Superior temporal gyrus (tissue), 1 donor: ENCODE data around the gene TBC1D10A.
A peak's percentile ranks its signal among the peaks of the same experiment; 100 is the strongest.
"Not testable (repeated sequence)": the region's sequence is repeated elsewhere in the genome, so short reads cannot be mapped to it uniquely, and the experiment has no call there.

ENCODE experiments used
- DNase-seq: peaks from one replicate; pipeline ENCODE4 v3.0.0-alpha.2; 2016; ENCODE audit errors: extremely low spot score

TBC1D10A gene

GRCh38 chr22:30347255-30347892 lies 20.6 kb upstream of the TBC1D10A start:
- no peak for DNase-seq

DNA sequence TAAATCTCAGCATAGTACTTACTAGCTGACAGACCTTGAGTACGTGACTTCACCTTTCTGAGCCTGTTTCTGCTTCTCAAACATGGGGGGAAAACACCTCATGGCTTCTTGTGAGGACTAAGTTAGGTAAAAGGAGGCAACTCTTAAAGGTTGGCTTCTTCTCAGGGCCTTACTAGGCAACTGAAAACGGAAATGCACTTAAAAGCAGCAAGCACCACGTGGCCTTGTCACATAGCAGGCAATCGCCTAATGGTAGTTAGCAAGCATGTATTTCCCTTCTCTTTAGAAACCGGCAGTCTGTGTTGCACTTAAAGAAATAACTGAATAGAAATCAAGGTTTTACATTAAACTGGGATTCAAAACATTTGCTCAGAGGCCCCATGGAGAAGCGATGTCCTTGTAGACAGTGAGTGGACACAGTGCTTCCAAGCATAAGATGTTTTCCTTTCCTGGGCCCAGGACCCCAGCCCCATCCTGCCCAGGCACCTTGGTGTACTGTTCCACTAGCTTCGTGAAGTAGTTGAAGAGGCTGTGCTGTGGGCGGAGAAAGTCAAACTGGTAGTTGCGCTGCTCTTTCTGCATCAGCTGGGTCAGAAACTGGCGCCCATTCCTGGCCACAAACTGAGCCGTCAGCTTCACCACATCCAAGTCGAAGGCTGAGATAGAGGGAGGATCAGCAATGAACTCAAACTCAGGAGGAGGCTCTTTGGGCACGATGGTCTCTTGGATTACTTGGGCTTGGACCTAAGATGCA lies 17.9 kb upstream of the TBC1D10A start:
- no peak for DNase-seq

DNA sequence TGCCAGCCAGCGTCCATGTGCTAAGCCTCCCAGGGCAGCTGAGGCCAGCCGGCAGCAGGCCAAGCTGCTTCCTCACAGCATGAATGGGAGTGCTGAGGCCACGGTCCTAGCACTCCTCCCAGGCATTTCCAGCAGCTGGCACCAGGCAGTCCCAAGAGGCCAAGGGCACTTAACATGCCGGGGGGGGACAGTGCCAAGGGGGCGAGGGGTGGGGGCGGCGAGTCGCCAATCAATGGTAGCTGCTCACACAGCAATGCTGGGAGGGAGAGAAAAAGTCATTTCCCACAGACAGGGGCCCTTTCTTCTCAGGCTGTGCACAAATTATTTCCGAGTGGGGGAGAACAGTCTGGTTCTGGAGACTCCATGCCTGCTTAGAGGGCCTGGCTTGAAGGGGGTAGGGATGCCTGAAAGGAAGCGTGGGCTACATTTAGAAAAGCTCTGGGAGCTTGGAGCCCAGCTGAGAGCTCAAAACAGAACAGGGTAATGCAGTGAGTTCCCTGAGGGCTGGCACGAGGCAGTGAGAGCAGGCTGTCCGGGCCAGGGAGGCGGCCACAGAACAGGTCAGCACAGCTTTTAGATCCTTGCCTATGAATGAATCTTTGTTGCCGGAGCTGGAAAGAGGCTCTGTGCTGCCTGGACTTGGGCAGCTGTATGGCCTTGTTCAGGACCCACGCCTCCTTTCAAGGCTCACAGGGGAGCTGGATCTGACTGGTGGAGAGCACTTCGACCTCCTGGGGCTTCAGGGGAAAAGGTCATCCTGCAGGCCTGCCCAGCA lies 14.4 kb upstream of the TBC1D10A start:
- DNase-seq, result peak; percentile 69

DNA sequence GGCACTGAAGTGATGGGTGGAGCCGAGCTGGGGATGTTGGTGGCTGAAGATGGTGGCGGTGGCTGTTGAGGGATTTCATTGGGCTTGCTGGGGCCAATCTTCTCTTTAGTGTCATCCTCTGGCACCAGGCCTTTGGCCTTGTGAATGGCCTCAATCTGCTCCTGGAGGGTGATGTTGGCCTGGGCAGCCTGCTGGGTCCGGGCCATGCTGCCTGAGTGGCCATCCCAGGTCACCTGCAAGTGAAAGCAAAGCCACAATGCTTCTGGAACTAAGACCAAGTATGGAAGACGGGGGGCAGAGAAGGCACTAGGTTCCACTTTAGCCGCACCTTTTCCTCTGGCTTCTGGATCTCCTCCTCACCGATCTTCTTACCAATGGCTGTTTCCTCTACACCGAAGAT lies 12.1 kb upstream of the TBC1D10A start:
- DNase-seq, result no peak

DNA sequence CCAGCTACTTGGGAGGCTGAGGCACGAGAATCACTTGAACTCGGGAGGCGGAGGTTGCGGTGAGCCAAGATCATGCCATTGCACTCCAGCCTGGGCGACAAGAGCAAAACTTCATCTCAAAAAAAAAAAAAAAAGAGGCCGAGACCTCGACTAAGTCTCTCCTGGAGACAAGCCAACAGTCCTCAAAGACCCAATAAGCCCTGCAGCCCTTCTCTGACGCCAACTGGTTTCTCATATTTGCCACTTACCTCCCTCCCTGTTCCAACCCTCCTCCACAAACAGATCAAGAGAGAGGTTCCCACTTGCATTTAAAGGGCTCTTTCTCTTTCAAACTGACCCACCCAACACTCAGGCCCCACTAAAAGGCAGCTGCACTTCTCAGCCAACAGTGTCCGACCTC lies 11.6 kb upstream of the TBC1D10A start:
- not testable (repeated sequence) for DNase-seq

DNA sequence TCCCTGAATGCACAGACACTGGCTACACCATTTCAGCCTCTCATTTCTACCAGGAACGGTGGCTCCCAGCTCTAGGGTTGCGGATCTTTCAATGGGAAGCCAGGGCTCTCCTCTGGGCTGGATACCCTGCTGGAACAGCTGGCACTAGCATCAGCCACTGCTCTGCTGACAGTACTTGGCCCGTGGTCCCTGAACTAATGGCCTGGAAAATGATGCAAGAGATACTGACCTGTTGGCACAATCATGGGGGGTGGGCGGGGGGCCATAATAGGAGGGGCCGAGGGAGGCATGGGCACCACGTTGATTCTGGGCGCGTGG lies 10.7 kb upstream of the TBC1D10A start:
- no peak for DNase-seq

DNA sequence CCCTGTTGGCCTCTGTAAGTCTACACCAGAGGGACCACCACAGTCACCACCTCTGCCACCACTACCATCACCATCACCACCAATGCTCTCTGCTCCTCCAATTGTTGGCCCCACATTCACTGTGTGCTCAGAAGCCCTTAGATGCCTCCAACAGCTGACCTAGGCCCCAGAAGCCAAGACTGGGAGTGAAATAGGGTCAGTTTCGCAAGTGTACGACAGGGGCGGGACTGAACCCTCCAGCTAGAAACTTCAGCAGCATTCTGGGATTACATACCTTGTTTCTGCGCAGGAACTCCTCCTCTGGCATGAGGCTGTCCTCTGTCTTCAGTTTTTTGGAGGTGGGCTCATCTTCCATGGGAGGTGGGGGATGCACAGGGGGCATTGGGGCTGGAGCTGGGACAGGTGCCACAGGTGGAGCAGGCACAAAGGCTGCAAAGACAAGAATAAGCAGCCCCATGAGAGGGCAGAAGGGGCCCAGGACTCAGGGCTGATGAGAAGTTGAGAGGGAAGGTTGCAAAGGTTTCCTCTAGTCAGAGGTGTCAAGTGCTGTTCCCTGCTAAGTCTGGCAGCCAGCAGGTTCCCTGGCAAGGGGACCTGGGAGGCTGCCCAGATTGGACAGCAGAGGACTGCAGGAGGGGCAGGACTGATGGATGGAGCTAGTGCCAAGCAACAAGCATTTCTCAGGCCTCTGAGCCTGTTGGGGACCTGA lies 10.2 kb upstream of the TBC1D10A start:
- DNase-seq, result no peak

DNA sequence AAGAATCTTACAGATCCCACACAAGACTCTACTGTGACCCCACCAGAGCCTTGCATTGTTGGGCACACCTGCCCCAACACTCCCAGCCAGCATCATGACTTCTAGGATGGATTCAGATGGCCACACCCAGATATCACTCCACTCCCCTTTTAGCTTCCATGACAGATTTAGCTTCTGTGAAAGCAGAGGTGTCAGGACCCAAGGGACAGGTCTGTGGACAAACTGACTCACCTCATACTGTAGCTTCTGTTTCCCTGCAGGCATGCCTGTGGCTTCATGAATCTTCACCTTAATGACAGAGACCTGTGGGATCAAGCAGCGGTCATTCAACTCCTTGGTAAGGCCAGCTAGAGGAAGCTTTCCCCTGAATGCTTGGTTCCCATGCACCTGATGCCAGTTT lies 8.5 kb upstream of the TBC1D10A start:
- no peak for DNase-seq

DNA sequence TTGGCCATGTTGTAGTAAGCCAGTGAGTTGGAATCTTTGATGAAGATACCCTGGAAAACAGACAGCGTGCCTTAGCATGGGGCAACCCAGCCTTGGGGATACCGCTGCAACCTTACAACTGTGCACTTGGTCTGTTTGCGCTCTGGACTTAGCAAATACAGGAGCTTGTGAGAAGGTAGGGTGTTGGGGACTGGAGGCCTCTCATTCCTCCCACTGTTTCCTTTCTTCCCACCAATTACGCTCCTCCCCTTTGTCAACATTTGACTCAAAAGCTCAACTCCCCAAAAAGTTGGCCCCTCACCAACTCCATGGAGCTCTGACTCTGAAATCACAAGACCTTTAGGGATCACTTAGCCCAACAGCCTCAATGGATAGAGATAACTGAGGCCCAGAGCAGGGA lies 7.9 kb upstream of the TBC1D10A start:
- DNase-seq, result no peak

GRCh38 chr22:30333707-30334087 lies 7.0 kb upstream of the TBC1D10A start:
- DNase-seq, result no peak

DNA sequence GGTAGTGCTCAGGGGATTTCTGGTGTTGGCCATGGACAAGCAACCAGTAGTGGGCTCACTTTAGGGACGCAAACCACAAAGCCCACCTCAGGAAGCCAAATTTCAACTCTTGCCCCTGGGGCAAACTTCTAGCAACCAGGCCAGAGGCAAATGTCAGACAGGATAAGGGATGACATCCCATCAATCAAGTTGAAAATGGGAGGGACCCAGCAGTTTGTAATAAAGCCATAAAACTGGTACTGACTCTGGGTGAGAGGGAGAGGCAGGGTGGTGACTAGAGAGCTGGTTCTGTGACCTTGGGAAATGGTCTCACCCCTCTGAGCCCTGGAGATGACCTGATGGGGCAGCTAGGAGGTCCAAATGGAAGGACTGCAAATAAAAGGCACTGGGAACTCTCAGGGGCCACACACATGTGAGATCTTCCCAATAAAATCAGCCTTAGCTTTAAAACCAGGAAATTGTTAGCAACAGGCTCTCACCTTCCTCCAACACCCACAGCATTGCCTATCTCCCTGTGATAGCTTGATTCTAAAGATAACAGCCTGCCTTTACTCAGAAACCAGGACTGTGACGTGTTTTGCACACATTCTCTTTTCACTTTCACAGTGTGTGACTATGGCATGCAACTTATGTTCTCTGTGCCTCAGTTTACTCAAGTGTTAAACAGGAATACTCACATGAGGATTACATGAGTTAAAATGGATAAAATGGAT lies 6.4 kb upstream of the TBC1D10A start:
- DNase-seq, result no peak

GRCh38 chr22:30332551-30332950 lies 5.8 kb upstream of the TBC1D10A start:
- DNase-seq, result peak; percentile 56

- DNase-seq, result no peak
Measured at GRCh38 chr22:30328466-30329049, 1.8 kb upstream of the TBC1D10A start.

DNA sequence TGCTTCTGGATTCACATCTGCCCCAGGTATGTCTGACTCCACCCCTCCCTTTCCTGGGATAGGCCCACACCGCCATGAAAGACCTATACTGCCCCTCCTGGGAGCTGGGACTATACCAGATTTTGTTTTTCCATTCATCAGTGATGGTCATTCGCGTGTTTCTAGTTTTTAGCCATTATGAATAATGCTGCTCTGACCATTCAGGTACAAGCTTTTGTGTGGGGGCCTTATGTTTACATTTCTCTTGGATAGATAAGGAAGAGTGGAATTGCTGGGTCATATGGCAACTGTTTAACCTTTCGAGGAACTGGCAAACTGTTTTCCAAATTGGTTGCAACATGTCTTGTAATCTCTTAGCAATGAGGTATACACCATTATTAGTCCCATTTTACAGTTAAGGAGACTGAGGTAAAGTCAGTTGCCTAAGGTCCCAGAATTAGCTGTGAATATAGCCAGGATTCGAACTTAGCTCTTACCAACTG lies 1.2 kb upstream of the TBC1D10A start:
- DNase-seq, result no peak

GRCh38 chr22:30326255-30326705 lies 461 bp downstream of the TBC1D10A start:
- DNase-seq, result no peak

DNA sequence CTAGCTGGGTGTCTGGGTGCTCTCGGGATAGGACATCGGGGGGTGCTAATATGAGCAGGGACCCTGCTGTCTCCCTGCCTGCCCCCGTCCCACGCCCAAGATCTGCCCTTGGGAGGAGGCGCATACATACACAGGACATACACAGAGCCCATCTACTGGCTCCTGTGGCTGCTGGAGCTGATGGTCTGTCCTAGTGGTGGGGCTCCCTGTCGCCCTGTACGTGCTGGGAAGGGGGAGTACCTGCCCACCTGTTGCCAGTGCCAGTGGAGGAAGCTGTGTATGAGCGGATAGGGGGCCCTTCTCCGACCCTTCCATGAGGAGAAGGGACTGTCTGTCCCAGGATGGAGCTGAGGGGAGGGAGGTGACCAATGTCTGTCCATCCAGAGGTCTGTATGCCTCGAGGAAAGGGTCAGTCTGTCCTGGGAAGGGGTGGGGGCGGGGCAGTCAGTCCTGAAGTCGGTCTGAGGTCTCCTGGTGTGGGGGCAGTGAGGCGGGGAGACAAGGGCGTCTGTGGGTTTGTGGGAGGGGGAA lies 952 bp downstream of the TBC1D10A start:
- no peak for DNase-seq

- no peak for DNase-seq
Measured at GRCh38 chr22:30325065-30325720, 1.5 kb downstream of the TBC1D10A start.

DNA sequence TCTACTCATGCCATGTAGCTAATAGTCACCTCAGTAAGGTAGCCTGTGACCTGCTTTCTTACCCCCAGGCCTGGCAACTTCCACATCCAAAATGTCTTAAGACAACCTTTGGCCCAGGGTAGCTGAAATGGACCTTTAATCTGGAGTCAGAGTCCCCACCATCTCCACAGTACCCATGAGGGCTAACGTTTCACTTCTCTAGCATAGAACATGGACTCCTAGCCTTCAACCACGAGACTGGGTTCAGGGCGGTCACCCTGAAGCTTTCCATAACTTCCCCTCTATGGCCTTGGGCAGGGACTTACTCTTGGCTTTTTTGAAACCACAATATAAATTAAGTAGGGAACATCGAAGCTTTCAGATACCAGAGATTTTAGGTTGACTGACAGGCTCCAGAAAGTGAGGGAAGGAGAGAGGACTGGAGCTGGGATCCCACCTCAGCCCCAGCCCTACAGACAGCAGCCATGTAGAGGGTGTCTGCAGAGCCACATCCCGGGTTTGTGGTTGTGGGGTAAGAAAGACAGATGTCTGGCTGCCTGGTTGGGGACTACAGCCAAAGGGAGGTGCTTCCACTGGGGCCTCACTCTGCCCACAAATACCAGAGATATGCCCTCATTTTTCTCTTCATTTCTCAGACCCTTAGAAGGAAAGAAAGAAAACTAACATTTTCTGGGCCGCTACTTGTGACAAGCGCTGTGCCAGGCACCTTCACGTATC lies 2.6 kb downstream of the TBC1D10A start:
- no peak for DNase-seq

- DNase-seq, result no peak
Measured at GRCh38 chr22:30323246-30323645, 3.5 kb downstream of the TBC1D10A start.

DNA sequence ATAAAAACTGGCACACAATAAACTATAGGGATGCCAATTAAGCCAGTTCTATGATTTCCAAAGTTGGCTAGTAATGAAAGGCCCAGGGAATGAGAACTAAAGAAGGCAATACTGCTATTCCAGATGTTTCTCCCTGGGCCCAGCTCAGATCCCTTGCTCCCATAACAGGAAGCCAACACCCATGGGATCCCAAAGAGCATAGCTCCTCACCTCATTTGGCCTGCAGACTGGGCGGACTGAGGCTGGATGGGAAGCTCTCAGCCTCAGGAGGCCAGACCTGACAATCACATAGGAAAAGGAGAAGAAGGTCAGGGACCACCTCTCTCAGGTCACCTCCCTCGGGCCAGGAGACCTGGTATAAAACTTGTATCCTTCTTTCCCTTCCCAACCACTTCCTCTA lies 5.3 kb downstream of the TBC1D10A start:
- DNase-seq, result no peak
